Vagina (tissue), 2 donors: ENCODE measurements around the gene RGS3. TPM values are rescaled to one million over a fixed set of nuclear protein-coding genes. Genes with fewer than 3 reads are reported as not detected.
"Not testable (repeated sequence)": the region's sequence is repeated elsewhere in the genome, so short reads cannot be mapped to it uniquely, and the experiment has no call there.

Source experiments
- DNase-seq, 2 donors: peaks; one replicate each; pipeline ENCODE4 v3.0.0-alpha.2; 2017; ENCODE audit errors: extremely low spot score in 2 of 2
- H3K27ac ChIP-seq: fragments of 200-600 bp; sonication (generic); one replicate; pipeline ENCODE4 v1.5.1; 2019
- H3K27me3 ChIP-seq: fragments of 200-600 bp; sonication (generic); one replicate; pipeline ENCODE4 v1.5.1; 2019
- H3K36me3 ChIP-seq, 2 donors: fragments of 200-600 bp; sonication (generic); one replicate each; pipeline ENCODE4 v1.5.1; 2017 to 2019
- H3K4me1 ChIP-seq: fragments of 200-600 bp; sonication (generic); one replicate; pipeline ENCODE4 v1.5.1; 2019
- H3K4me3 ChIP-seq, 2 donors: fragments of 200-600 bp; sonication (generic); 1 replicate in 1 of 2; 2 replicates in 1 of 2; pipeline ENCODE4 v1.5.1; 2016 to 2019
- H3K9me3 ChIP-seq: fragments of 200-600 bp; sonication (generic); one replicate; pipeline ENCODE4 v1.5.1; 2019
- POLR2A ChIP-seq, 2 donors: fragments of 450-650 bp; IDR thresholded peaks; one replicate each; pipeline ENCODE4 v1.6.1; 2017; ENCODE audit warnings: antibody characterized with exemption in 2 of 2, mild to moderate bottlenecking in 2 of 2, moderate library complexity in 2 of 2
- POLR2AphosphoS5 ChIP-seq, 2 donors: sonication (generic); formaldehyde crosslinking; IDR thresholded peaks; one replicate each; pipeline ENCODE4 v1.9.0; 2017; ENCODE audit warnings: antibody characterized with exemption in 2 of 2, mild to moderate bottlenecking in 2 of 2, low read depth in 1 of 2; ENCODE audit not compliant: insufficient read depth in 1 of 2
- intact Hi-C: fragments of 100-400 bp; cut with DNase I; formaldehyde crosslinking; loops from one replicate; pipeline ENCODE4 v1.15.1; 2023
- total RNA-seq: library from RNA; depleted of rRNA; stranded (reverse); fragments of >200 nt; gene quantifications from one replicate; pipeline ENCODE4 v1.2.3, GENCODE V29; 2016
- TF ChIP-seq, protein P1 (sequence below), 3 experiments: fragments of 450-650 bp in 2 of 3; fragments of 200-600 bp in 1 of 3; sonication (generic) in 1 of 3; IDR thresholded peaks; one replicate each; pipeline ENCODE4 v1.5.1; 2017 to 2019; ENCODE audit warnings: antibody characterized with exemption in 3 of 3, mild to moderate bottlenecking in 2 of 3, moderate library complexity in 2 of 3

Gene RGS3
- total RNA-seq, 1 donor from 2014 or later, result 27.0 TPM

DNA sequence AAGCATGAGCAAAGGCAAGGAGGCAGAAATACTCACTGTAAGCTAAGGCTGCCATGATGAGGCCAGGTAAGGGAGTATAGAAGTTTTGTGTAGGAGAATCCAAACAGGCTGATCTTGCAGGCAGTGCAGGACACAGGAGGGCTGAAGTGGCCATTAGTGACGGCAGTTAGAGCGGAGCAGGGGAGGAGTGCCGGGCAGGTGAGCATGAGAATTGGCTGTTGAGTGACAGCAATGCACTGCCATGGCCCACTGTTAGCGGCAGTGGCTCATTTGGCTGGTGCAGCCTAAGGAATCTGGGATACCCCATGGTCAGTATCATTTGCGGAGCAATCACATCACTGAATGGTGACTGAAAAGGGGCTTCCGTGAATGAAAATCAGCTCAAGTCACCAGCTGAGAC, 22.8 kb downstream of the RGS3 start:
- Histone ChIP-seq H3K36me3 (no peaks in the 10 kb centered on the region), H3K9me3 (no peaks in the 10 kb centered on the region), H3K4me3 (no peak overlapping the region), H3K27ac (no peak overlapping the region), H3K4me1 (peaks cover 9% of the 10 kb centered on the region), H3K27me3 (no peaks in the 10 kb centered on the region)
- no peak for DNase-seq
- intact Hi-C loops, result no loop called here
- TF ChIP-seq, protein P1, sequence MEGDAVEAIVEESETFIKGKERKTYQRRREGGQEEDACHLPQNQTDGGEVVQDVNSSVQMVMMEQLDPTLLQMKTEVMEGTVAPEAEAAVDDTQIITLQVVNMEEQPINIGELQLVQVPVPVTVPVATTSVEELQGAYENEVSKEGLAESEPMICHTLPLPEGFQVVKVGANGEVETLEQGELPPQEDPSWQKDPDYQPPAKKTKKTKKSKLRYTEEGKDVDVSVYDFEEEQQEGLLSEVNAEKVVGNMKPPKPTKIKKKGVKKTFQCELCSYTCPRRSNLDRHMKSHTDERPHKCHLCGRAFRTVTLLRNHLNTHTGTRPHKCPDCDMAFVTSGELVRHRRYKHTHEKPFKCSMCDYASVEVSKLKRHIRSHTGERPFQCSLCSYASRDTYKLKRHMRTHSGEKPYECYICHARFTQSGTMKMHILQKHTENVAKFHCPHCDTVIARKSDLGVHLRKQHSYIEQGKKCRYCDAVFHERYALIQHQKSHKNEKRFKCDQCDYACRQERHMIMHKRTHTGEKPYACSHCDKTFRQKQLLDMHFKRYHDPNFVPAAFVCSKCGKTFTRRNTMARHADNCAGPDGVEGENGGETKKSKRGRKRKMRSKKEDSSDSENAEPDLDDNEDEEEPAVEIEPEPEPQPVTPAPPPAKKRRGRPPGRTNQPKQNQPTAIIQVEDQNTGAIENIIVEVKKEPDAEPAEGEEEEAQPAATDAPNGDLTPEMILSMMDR (IDR thresholded peaks at IDR 0.05), result no peak
- no peak for TF ChIP-seq POLR2AphosphoS5 (IDR thresholded peaks at IDR 0.05; ENCODE audit: insufficient read depth in 1 of 2, low read depth in 1 of 2)
- no peak for TF ChIP-seq POLR2A (IDR thresholded peaks at IDR 0.05)

DNA sequence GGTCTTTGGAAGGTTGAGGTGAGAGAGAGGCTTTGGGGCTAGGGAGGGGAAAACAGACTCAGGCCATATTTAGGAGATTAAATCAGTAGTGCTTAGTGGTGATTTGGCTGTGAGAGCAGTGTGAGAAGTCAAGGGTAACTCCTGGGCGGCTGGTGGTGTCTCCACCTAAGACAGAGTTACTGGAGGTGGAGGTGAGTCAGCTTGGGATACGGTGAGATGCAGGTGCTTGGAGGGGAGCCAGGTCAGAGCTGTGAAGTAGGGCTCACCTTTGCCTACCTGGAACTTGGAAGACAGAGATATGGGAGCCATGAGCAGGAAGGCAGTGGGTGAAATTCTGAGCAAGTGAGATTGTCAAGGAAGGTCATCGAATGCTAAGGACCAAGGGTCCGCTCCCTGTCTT, 24.5 kb downstream of the RGS3 start:
- H3K4me1 ChIP-seq, result peaks cover 16% of the 10 kb centered on the region

DNA sequence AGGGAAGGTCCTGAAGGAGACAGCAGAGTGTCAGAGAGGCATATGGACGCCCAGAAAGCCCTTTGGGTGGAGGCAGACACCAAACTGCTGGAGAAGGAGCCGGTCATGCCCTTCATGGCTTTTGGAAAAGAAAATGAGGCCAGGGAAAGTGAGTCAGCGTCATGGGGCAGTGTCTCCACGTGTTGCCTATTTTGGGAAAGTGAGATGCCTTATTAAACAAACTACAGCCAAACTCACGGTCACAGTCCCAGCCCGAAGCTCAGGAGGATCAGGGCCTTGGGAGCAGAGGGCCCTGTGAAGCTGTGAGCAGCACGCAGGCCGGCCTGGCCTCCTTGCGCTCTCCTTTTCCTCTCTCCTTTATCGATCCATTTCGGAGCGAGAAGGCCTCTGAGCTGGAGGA, 25.0 kb downstream of the RGS3 start:
- intact Hi-C loops, result no loop called here
- no peaks in the 10 kb centered on the region for H3K27me3 ChIP-seq
- peaks cover 20% of the 10 kb centered on the region for H3K4me1 ChIP-seq
- H3K36me3 ChIP-seq, result no peaks in the 10 kb centered on the region
- H3K9me3 ChIP-seq, result no peaks in the 10 kb centered on the region
- peak overlapping the region; percentile 73 for H3K27ac ChIP-seq
- no peak for DNase-seq
- no peak overlapping the region for H3K4me3 ChIP-seq
- TF ChIP-seq POLR2A (IDR thresholded peaks at IDR 0.05), result no peak
- TF ChIP-seq, protein P1 (IDR thresholded peaks at IDR 0.05), result no peak
- peak; percentile 37 to 55 for TF ChIP-seq POLR2AphosphoS5 (IDR thresholded peaks at IDR 0.05; ENCODE audit: insufficient read depth in 1 of 2, low read depth in 1 of 2)

More for the DNA sequence above, 24.5 kb downstream of the RGS3 start:
- Histone ChIP-seq H3K4me3 (no peak overlapping the region), H3K27me3 (no peaks in the 10 kb centered on the region), H3K27ac (peak overlapping the region; percentile 73), H3K9me3 (no peaks in the 10 kb centered on the region), H3K36me3 (no peaks in the 10 kb centered on the region)
- intact Hi-C loops, result no loop called here
- no peak for DNase-seq
- TF ChIP-seq POLR2AphosphoS5 (IDR thresholded peaks at IDR 0.05; ENCODE audit: insufficient read depth in 1 of 2, low read depth in 1 of 2) (no peak), POLR2A (IDR thresholded peaks at IDR 0.05) (no peak)
- TF ChIP-seq, protein P1 (IDR thresholded peaks at IDR 0.05), result no peak

DNA sequence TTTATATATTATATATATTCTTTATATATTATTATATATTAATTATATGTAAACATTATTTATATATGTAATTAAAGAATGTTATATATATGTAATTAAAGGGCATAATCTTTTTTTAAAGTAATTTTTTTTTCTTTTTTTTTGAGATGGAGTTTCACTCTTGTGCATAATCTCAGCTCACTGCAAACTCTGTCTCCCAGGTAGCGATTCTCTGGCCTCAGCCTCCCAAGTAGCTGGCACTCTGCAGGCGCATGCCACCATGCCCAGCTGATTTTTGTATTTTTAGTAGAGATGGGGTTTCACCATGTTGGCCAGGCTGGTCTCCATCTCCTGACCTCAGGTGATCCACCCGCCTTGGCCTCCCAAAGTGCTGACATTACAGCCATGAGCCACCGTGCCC, 27.6 kb downstream of the RGS3 start:
- H3K4me3 ChIP-seq, intact Hi-C loops, H3K27me3 ChIP-seq, H3K36me3 ChIP-seq, DNase-seq, H3K9me3 ChIP-seq, H3K27ac ChIP-seq: not testable (repeated sequence)
- peaks cover 20% of the 10 kb centered on the region for H3K4me1 ChIP-seq

DNA sequence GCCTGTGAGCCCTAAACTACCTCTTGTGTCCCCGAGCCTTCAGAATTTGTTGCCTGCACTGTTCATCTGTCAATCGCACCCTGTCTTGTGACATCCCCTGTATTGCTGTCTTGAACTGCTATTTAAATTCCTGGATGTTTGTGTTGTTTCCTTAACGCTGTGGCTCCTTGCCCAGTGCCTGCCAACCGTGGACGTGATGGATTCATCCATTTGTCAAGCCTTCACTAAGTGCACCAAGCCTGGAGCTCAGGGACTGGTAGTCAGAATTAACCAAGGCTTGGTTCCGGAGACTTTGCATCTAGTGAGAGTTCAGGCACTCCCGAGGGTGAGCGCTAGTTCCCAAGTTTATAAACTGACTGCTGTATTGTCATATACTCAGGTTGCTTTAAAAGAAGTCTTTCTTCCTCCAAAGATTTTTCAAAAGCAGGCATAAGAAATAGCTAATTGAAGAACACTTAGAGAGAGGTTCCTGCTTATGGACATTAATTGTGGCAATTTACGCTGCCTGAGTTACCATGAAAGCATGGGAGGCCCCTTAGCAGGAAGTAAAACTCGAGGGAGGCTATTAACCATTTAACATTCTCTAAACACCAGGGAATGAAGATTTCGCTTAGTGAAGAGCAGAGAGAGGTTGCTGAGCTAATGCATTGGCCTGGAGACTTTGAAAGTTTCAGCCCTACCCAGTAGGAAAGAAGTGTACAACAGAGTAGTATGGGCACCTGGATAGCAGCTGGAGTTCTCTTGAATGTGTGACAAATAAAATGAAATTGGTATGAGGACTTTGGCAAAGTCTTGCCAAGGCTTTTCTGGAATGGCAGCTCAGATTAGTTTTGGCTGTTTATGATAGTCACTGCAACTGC, 29.0 kb downstream of the RGS3 start:
- H3K36me3 ChIP-seq, result no peaks in the 10 kb centered on the region
- H3K27ac ChIP-seq, result no peak overlapping the region
- no peak for DNase-seq
- peaks cover 20% of the 10 kb centered on the region for H3K4me1 ChIP-seq
- TF ChIP-seq POLR2AphosphoS5 (IDR thresholded peaks at IDR 0.05; ENCODE audit: insufficient read depth in 1 of 2, low read depth in 1 of 2), result peak in 1 of 2 donors; percentile 41
- TF ChIP-seq POLR2A (IDR thresholded peaks at IDR 0.05), result no peak
- TF ChIP-seq, protein P1 (IDR thresholded peaks at IDR 0.05), result no peak
- no peaks in the 10 kb centered on the region for H3K27me3 ChIP-seq
- no peaks in the 10 kb centered on the region for H3K9me3 ChIP-seq
- intact Hi-C loops, result no loop called here
- H3K4me3 ChIP-seq, result no peak overlapping the region
